OCI-LY3 (cell line): ENCODE results near the gene SNAP47.

Experiments
- EZH2phosphoT487 ChIP-seq: fragments of 200-600 bp; shearing (Covaris generic); IDR thresholded peaks from 2 replicates; pipeline ENCODE4 v1.6.1; 2018; ENCODE audit warnings: antibody characterized with exemption, mixed run types, low read depth
- TF ChIP-seq, protein P1 (sequence below): fragments of 200-600, 300-600 bp; sonication (generic); IDR thresholded peaks from 2 replicates; pipeline ENCODE4 v1.5.1; 2014; ENCODE audit warnings: antibody characterized with exemption, low read length, low read depth

DNA sequence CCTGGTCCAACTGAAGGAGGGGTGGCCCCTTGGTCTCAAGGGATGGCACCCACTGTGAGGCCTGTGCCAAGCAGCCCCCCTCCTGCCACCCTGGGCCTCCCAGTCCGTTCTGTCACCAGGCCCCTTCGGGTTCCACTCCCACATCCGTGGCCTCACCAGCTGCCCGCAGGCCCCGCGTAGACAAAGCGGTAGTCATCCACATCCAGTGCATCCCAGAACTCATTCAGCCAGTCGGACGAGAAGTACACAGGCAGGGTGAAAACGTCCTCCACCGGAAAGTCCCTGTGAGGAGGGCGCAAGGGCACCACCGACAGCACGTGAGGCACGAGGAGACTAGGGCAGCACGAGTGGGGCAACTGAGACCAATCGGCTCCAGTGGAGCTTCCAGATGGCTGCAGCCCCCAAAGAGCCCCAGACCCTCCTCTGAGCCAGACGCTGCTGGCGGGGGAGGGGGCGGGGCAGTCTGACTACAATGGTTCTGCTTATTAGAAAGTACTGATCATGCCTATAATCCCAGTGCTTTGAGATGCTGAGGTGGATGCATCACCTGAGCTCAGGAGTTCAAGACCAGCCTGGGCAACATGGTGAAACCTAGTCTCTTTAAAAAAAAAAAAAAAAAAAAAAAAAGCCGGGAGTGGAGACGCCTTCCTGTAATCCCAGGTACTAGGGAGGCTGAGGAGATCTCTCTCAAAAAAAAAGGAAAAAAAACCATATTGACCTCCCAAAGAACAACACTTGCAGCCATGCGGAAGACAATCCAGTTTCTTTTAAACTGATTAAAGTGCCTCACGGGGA, 1.3 kb upstream of the SNAP47 start:
- TF ChIP-seq, protein P1, sequence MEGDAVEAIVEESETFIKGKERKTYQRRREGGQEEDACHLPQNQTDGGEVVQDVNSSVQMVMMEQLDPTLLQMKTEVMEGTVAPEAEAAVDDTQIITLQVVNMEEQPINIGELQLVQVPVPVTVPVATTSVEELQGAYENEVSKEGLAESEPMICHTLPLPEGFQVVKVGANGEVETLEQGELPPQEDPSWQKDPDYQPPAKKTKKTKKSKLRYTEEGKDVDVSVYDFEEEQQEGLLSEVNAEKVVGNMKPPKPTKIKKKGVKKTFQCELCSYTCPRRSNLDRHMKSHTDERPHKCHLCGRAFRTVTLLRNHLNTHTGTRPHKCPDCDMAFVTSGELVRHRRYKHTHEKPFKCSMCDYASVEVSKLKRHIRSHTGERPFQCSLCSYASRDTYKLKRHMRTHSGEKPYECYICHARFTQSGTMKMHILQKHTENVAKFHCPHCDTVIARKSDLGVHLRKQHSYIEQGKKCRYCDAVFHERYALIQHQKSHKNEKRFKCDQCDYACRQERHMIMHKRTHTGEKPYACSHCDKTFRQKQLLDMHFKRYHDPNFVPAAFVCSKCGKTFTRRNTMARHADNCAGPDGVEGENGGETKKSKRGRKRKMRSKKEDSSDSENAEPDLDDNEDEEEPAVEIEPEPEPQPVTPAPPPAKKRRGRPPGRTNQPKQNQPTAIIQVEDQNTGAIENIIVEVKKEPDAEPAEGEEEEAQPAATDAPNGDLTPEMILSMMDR: no peak
- no peak for TF ChIP-seq EZH2phosphoT487
